GM23248 (cell line): Measurements from ENCODE around the gene PDGFB. TPM values are rescaled to one million over a fixed set of nuclear protein-coding genes. Genes with fewer than 3 reads are reported as not detected.
A peak's percentile ranks its signal among the peaks of the same experiment; 100 is the strongest.

Source experiments
- DNase-seq: peaks from one replicate; pipeline ENCODE4 v3.0.0-alpha.2; 2015
- H2AFZ ChIP-seq: fragments of 200-600 bp; sonication (generic); 2 replicates; pipeline ENCODE4 v1.6.1; 2016; ENCODE audit warnings: antibody characterized with exemption
- H3F3A ChIP-seq: fragments of 200-600 bp; sonication (generic); 2 replicates; pipeline ENCODE4 v1.6.1; 2016; ENCODE audit warnings: mild to moderate bottlenecking, antibody characterized with exemption, mixed run types; ENCODE audit not compliant: insufficient read depth
- H3K27ac ChIP-seq: fragments of 200-600 bp; sonication (generic); 2 replicates; pipeline ENCODE4 v1.5.1; 2016; ENCODE audit warnings: mild to moderate bottlenecking
- H3K27me3 ChIP-seq: fragments of 200-600 bp; sonication (generic); replicated peaks from 2 replicates; pipeline ENCODE4 v1.6.1; 2016; ENCODE audit warnings: mild to moderate bottlenecking; ENCODE audit not compliant: insufficient read depth
- H3K36me3 ChIP-seq: fragments of 200-600 bp; sonication (generic); 2 replicates; pipeline ENCODE4 v1.6.1; 2016; ENCODE audit warnings: low read depth, mild to moderate bottlenecking
- H3K4me1 ChIP-seq: fragments of 200-600 bp; sonication (generic); 2 replicates; pipeline ENCODE4 v1.6.1; 2016; ENCODE audit warnings: mild to moderate bottlenecking; ENCODE audit not compliant: insufficient read depth
- H3K4me2 ChIP-seq: fragments of 200-600 bp; sonication (generic); one replicate; pipeline ENCODE4 v1.6.1; 2016; ENCODE audit warnings: mild to moderate bottlenecking; ENCODE audit not compliant: unreplicated experiment
- H3K4me3 ChIP-seq: fragments of 200-600 bp; sonication (generic); 2 replicates; pipeline ENCODE4 v1.5.1; 2016; ENCODE audit warnings: mild to moderate bottlenecking
- H3K79me2 ChIP-seq: fragments of 200-600 bp; sonication (generic); 2 replicates; pipeline ENCODE4 v1.6.1; 2016; ENCODE audit warnings: mild to moderate bottlenecking; ENCODE audit not compliant: insufficient read depth
- H3K9ac ChIP-seq: fragments of 200-600 bp; sonication (generic); 2 replicates; pipeline ENCODE4 v1.6.1; 2016; ENCODE audit warnings: mild to moderate bottlenecking
- H3K9me2 ChIP-seq: fragments of 200-600 bp; sonication (generic); 2 replicates; pipeline ENCODE4 v1.6.1; 2016; ENCODE audit warnings: mixed run types, mild to moderate bottlenecking, moderate library complexity; ENCODE audit not compliant: insufficient read depth
- H3K9me3 ChIP-seq: fragments of 200-600 bp; sonication (generic); one replicate; pipeline ENCODE4 v1.6.1; 2017; ENCODE audit warnings: low read depth
- H4K20me1 ChIP-seq: fragments of 200-600 bp; sonication (generic); 2 replicates; pipeline ENCODE4 v1.6.0; 2016; ENCODE audit not compliant: insufficient read depth
- EZH2 ChIP-seq: fragments of 200-600 bp; sonication (generic); IDR thresholded peaks from 2 replicates; pipeline ENCODE4 v1.6.1; 2018; ENCODE audit warnings: antibody characterized with exemption, mild to moderate bottlenecking; ENCODE audit not compliant: insufficient read depth, poor library complexity, severe bottlenecking
- EZH2phosphoT487 ChIP-seq: fragments of 200-600 bp; sonication (generic); IDR thresholded peaks from 2 replicates; pipeline ENCODE4 v1.6.1; 2018; ENCODE audit warnings: antibody characterized with exemption, moderate library complexity, mild to moderate bottlenecking, low read depth; ENCODE audit not compliant: insufficient read depth
- WGBS, 2 experiments: methylation state at CpG; one replicate each; pipeline ENCODE4 v1.1.6; 2015 to 2017; ENCODE audit warnings: low lambda C conversion rate in 2 of 2, low coverage in 1 of 2; ENCODE audit errors: missing lambda C conversion rate in 2 of 2; 5-methylcytosine and 5-hydroxymethylcytosine counted together
- in situ Hi-C: fragments of 300-500 bp; cut with MboI; formaldehyde crosslinking; loops from 2 replicates; pipeline ENCODE4 v1.15.0; 2020
- polyA plus RNA-seq: library from polyadenylated mRNA; unstranded; fragments of >200 nt; fragmentation: Nextera tagmentation; extraction: Ambion mirVana; gene quantifications from 2 replicates; pipeline ENCODE4 v1.2.1, GENCODE V29; 2016
- total RNA-seq: library from RNA; depleted of rRNA; stranded (reverse); fragments of >200 nt; shearing (Covaris generic); gene quantifications from 2 replicates; pipeline ENCODE4 v1.2.3, GENCODE V29; 2014

PDGFB gene
- total and polyA plus RNA-seq, 2 experiments from 2014 or later, result 0.14 TPM; not detected in 1

DNA sequence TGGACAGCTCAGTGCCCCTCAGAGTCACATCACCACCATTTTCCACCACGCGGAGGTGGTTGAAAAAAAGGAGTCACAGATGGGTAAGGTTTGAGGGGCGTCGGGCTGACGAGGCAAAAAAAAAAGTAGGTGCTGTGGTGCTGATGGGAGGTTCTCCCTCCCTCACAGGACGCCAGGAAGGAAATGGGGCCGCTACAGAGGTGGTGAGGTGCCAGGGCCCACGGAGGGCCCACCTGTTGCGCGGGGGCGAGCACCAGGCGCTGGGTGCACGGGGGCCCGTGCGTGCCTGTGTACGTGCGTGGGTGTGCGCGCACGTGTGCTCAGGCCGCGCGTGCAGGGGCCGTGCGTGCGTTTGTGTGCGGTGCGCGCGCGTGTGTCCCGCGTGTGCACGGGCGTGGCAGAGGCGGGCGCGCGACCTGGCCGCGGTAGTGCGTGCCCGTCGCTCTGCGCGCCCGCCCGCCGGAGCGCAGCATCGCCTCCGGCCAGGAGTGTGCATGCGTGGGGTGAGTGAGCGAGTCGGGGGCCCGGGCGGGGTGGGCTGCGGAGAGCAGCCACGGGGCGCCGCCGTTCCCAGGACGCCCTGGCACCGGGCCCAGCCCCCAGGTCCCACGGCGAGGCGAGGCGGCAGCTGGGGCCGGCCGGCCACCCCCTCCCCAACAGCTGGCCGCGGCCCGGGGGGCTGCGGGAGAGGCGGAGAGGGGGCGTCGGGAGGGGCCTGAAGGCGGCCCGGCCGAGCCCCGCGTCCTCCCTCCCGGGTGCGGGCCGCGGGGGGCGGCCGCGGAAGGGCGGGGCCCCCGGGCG lies 2.8 kb downstream of the PDGFB start:
- Histone ChIP-seq H3K4me3 (no peak overlapping the region), H3K36me3 (no peaks in the 10 kb centered on the region), H3K79me2 (no peaks in the 10 kb centered on the region), H3K9ac (no peak overlapping the region), H3K27ac (no peak overlapping the region), H3K9me2 (no peaks in the 10 kb centered on the region), H2AFZ (no peak overlapping the region), H4K20me1 (no peaks in the 10 kb centered on the region), H3K9me3 (no peaks in the 10 kb centered on the region), H3K4me1 (peaks cover 12% of the 10 kb centered on the region; the same call in 1 of the 2 replicates), H3K27me3 (peaks cover 38% of the 10 kb centered on the region), H3F3A (no peaks in the 10 kb centered on the region), H3K4me2 (no peak overlapping the region)
- TF ChIP-seq EZH2, result no peak
- no peak for TF ChIP-seq EZH2phosphoT487
- peak; percentile 21 for DNase-seq
- 13 to 19% methylated on average over 30 to 37 of the region's 92 CpGs for WGBS, 2 experiments
- in situ Hi-C loops, result no loop called here

GRCh38 chr22:39240831-39241793 lies 3.7 kb downstream of the PDGFB start:
- Histone ChIP-seq H3F3A (no peaks in the 10 kb centered on the region), H3K9ac (no peak overlapping the region), H3K36me3 (no peaks in the 10 kb centered on the region), H4K20me1 (no peaks in the 10 kb centered on the region), H2AFZ (peak overlapping the region; percentile 52; the same call in 1 of the 2 replicates), H3K4me3 (no peak overlapping the region), H3K9me2 (no peaks in the 10 kb centered on the region), H3K79me2 (no peaks in the 10 kb centered on the region), H3K27me3 (peaks cover 30% of the 10 kb centered on the region), H3K4me2 (no peak overlapping the region), H3K9me3 (no peaks in the 10 kb centered on the region), H3K27ac (no peak overlapping the region), H3K4me1 (peaks cover 12% of the 10 kb centered on the region; the same call in 1 of the 2 replicates)
- TF ChIP-seq EZH2 (no peak), EZH2phosphoT487 (no peak)
- DNase-seq, result peak; percentile 58
- in situ Hi-C loops, result no loop called here
- 36 to 37% methylated on average over 26 to 27 of the region's 27 CpGs for WGBS, 2 experiments

DNA sequence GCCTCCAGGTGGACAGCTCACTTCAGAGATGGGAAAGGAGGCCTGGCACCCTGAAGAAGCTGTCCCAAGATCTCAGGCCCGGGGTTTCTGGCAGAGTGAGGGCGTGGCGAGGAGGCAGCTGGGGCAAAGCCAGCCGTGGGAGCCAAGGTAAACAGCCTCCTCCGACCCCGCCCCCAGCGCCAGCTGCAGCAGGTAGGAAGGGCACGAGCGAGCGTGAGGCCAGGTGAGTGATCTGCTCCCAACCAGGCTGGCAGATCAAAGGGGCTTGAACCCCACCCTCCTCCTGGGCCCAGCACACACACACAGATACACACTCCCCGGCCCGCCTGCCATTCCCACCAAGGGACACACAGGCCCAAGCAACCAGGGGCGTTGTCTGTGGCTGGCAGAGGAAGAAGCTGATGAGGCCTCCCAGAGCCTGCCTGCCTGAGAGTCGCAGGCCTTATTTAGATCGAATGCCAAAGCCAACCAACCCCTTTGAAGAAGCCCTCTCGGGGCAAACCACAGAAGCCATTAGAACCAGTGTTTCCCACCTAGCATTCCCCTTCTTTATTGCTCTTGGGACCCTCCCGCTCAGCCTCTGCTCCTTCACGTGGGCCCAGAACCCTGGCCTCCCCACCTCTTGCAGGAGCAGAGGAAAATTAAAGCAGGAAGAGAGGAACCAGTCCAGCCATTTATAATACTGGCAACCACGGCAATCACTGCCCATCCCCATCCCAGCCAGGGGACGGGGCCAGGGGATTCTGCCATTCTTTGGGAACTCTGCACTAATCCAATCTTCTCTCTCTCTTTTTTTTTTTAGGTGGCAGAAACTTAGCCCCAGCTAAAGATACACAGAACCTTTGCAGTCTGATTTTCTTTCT lies 5.0 kb downstream of the PDGFB start:
- Histone ChIP-seq H3K79me2 (no peaks in the 10 kb centered on the region), H3K36me3 (no peaks in the 10 kb centered on the region), H4K20me1 (no peaks in the 10 kb centered on the region), H3K4me2 (no peak overlapping the region), H3K9me2 (no peaks in the 10 kb centered on the region), H3K27me3 (peaks cover 20% of the 10 kb centered on the region), H3K9ac (no peak overlapping the region), H3K9me3 (no peaks in the 10 kb centered on the region), H3K4me1 (peaks cover 12% of the 10 kb centered on the region; the same call in 1 of the 2 replicates), H3F3A (no peaks in the 10 kb centered on the region), H2AFZ (no peak overlapping the region), H3K27ac (no peak overlapping the region), H3K4me3 (no peak overlapping the region)
- WGBS, 2 experiments, result 60% methylated on average over 20 of the region's 20 CpGs
- no peak for DNase-seq
- TF ChIP-seq EZH2phosphoT487 (no peak), EZH2 (no peak)
- in situ Hi-C loops, result no loop called here

DNA sequence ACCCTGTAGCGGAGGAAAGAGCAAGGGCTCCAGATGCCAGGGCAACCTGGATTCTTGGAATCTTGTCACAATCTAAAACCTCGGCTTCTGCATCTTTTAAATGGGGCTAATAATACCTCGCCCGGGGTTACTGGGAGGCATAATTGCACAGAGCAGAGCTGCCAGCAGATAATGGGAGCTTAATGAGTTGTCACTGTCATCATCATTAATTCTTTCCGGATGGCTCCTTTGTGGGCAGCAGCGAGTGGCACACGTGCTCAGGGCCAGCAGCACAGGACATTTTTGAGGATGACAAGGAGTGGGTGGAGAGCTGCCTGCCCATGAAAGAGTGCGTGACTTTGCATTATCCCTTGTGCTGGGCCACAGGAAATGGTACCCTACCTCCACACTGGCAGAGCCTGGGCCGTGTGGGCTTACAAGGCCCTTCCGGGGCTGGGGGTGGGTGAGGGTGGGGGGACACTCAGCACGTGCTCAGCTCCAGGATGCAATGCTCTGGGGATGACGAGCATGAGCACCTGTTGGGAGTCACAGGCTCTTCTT lies 5.7 kb downstream of the PDGFB start:
- Histone ChIP-seq H3K79me2 (no peaks in the 10 kb centered on the region), H3K9me3 (no peaks in the 10 kb centered on the region), H4K20me1 (no peaks in the 10 kb centered on the region), H3K4me3 (no peak overlapping the region), H2AFZ (no peak overlapping the region), H3K27ac (no peak overlapping the region), H3F3A (no peaks in the 10 kb centered on the region), H3K4me1 (peaks cover 10% of the 10 kb centered on the region; the same call in 1 of the 2 replicates), H3K36me3 (no peaks in the 10 kb centered on the region), H3K9me2 (no peaks in the 10 kb centered on the region), H3K9ac (no peak overlapping the region), H3K27me3 (peaks cover 14% of the 10 kb centered on the region), H3K4me2 (no peak overlapping the region)
- in situ Hi-C loops, result no loop called here
- 47 to 49% methylated on average over 12 of the region's 12 CpGs for WGBS, 2 experiments
- DNase-seq, result no peak
- TF ChIP-seq EZH2 (no peak), EZH2phosphoT487 (no peak)
